AG04449 (cell line): Measurements from ENCODE around the gene TEN1.
"Not testable (repeated sequence)": the region's sequence is repeated elsewhere in the genome, so short reads cannot be mapped to it uniquely, and the experiment has no call there.

Source experiments
- CTCF ChIA-PET: fragments of 350-600 bp; formaldehyde crosslinking; extraction: SDS; loops from one replicate; lab custom pipeline; 2021; ENCODE audit warnings: antibody characterized with exemption; lab: Yijun Ruan, JAX
- POLR2A ChIA-PET: fragments of 400-600, 350-600 bp; formaldehyde crosslinking; extraction: SDS; loops from one replicate; lab custom pipeline; 2020; ENCODE audit warnings: antibody characterized with exemption, inconsistent platforms; lab: Yijun Ruan, JAX
- DNase-seq: peaks from one replicate; pipeline ENCODE4 v3.0.0-alpha.2; 2010; ENCODE audit warnings: low read depth, low spot score
- H3K4me3 ChIP-seq: 2 replicates; pipeline ENCODE4 v1.5.1; 2011; ENCODE audit warnings: low read depth, mild to moderate bottlenecking, control low read depth, low read length
- CTCF ChIP-seq: IDR thresholded peaks from one replicate; pipeline ENCODE4 v1.5.1; 2011; ENCODE audit warnings: mild to moderate bottlenecking, moderate library complexity, low read length, control low read depth, inconsistent platforms; ENCODE audit not compliant: insufficient read depth; ENCODE audit errors: missing control alignments

Gene TEN1

GRCh38 chr17:75970626-75971025 is 8.4 kb upstream of the TEN1 start:
- no peak for DNase-seq
- ChIA-PET POLR2A (no interaction called here), CTCF (no interaction called here)
- H3K4me3 ChIP-seq = no peak overlapping the region
- no peak for TF ChIP-seq CTCF

- POLR2A ChIA-PET, DNase-seq, CTCF ChIA-PET, H3K4me3 ChIP-seq: not testable (repeated sequence)
Measured at GRCh38 chr17:75975187-75975586, 3.9 kb upstream of the TEN1 start.

- DNase-seq = no peak
- no peak for TF ChIP-seq CTCF
- ChIA-PET CTCF (interaction anchor here (1.4 kb wide), 1 partner anchor 38 kb away, joined by 5 read pairs; no protein-coding TSS in a partner anchor), POLR2A (no interaction called here)
- no peak overlapping the region for H3K4me3 ChIP-seq
Measured at GRCh38 chr17:75975757-75976174, 3.3 kb upstream of the TEN1 start.

- ChIA-PET POLR2A (no interaction called here), CTCF (interaction anchor here (1.0 to 1.4 kb wide), 5 partner anchors 9 to 38 kb away, joined by 3 to 5 read pairs (median 4); no protein-coding TSS in a partner anchor)
- no peak for TF ChIP-seq CTCF
- no peak for DNase-seq
- no peak overlapping the region for H3K4me3 ChIP-seq
Measured at GRCh38 chr17:75976175-75976848, 2.7 kb upstream of the TEN1 start.

- TF ChIP-seq CTCF = no peak
- DNase-seq = no peak
- H3K4me3 ChIP-seq = peak overlapping the region; percentile 89
- CTCF ChIA-PET = interaction anchor here (1.4 to 2.3 kb wide), 3 partner anchors 26 to 34 kb away, joined by 5 to 11 read pairs (median 9); no protein-coding TSS in a partner anchor
- POLR2A ChIA-PET = interaction anchor here (1.0 kb wide), 1 partner anchor 39 kb away, joined by 3 read pairs; the partner anchor contains the start of gene FBF1
Measured at GRCh38 chr17:75979705-75980187, 706 bp downstream of the TEN1 start.

GRCh38 chr17:75980188-75981018 is 1.4 kb downstream of the TEN1 start:
- CTCF ChIA-PET = interaction anchor here (0.7 to 2.3 kb wide), 6 partner anchors 20 to 75 kb away, joined by 3 to 11 read pairs (median 4); partner anchors contain the start of gene CDK3

More at GRCh38 chr17:75980188-75981018, 1.4 kb downstream of the TEN1 start:
- POLR2A ChIA-PET = interaction anchor here (1.0 kb wide), 1 partner anchor 39 kb away, joined by 3 read pairs; the partner anchor contains the start of gene FBF1
- DNase-seq = no peak
- peak overlapping the region; percentile 89 for H3K4me3 ChIP-seq
- TF ChIP-seq CTCF = no peak
